Fibroblast of lung (primary cell): ENCODE measurements around the gene SLC25A33. TPM values are rescaled to one million over a fixed set of nuclear protein-coding genes. Genes with fewer than 3 reads are reported as not detected.

Experiments used
- DNase-seq, 2 donors: peaks; one replicate each; pipeline versions ENCODE4 v3.0.0 to v3.0.0-alpha.2; 2010; ENCODE audit warnings: low read depth in 2 of 2
- H2AFZ ChIP-seq: 2 replicates; pipeline ENCODE4 v1.5.1; 2012; ENCODE audit warnings: low read length, control low read depth, inconsistent platforms
- H3K27ac ChIP-seq: 2 replicates; pipeline ENCODE4 v1.5.1; 2011; ENCODE audit warnings: low read length, control low read depth; ENCODE audit not compliant: insufficient read depth
- H3K27me3 ChIP-seq: 2 replicates; pipeline ENCODE4 v1.5.1; 2011; ENCODE audit warnings: mild to moderate bottlenecking, low read length; ENCODE audit not compliant: control insufficient read depth, insufficient read depth
- H3K36me3 ChIP-seq: 2 replicates; pipeline ENCODE4 v1.5.1; 2011; ENCODE audit warnings: low read length; ENCODE audit not compliant: control insufficient read depth, insufficient read depth
- H3K4me1 ChIP-seq: 2 replicates; pipeline ENCODE4 v1.5.1; 2011; ENCODE audit warnings: low read length; ENCODE audit not compliant: control insufficient read depth, insufficient read depth; ENCODE audit errors: extremely low read depth
- H3K4me2 ChIP-seq: 2 replicates; pipeline ENCODE4 v1.5.1; 2011; ENCODE audit warnings: low read length, control low read depth; ENCODE audit not compliant: insufficient read depth; ENCODE audit errors: extremely low read depth
- H3K4me3 ChIP-seq, 4 experiments: fragments of 200-600 bp in 1 of 4; sonication (generic) in 1 of 4; replicated peaks in 1 of 4; 2 replicates each; pipeline ENCODE4 v1.5.1; 2011 to 2016; ENCODE audit warnings: low read length in 4 of 4, low read depth in 3 of 4, mild to moderate bottlenecking in 3 of 4, control low read depth in 2 of 4, inconsistent platforms in 1 of 4, mixed read lengths in 1 of 4; ENCODE audit not compliant: insufficient read depth in 1 of 4; ENCODE audit errors: control extremely low read depth in 1 of 4
- H3K79me2 ChIP-seq: 2 replicates; pipeline ENCODE4 v1.5.1; 2012; ENCODE audit warnings: mild to moderate bottlenecking, low read length, inconsistent platforms; ENCODE audit not compliant: control insufficient read depth, insufficient read depth
- H3K9ac ChIP-seq: 2 replicates; pipeline ENCODE4 v1.5.1; 2011; ENCODE audit warnings: mild to moderate bottlenecking, low read length, control low read depth; ENCODE audit not compliant: insufficient read depth
- H3K9me3 ChIP-seq: 2 replicates; pipeline ENCODE4 v1.5.1; 2012; ENCODE audit warnings: low read depth, low read length; ENCODE audit not compliant: control insufficient read depth, insufficient read depth
- H4K20me1 ChIP-seq: 2 replicates; pipeline ENCODE4 v1.5.1; 2011; ENCODE audit warnings: low read length; ENCODE audit not compliant: control insufficient read depth, insufficient read depth; ENCODE audit errors: extremely low read depth
- EZH2 ChIP-seq: IDR thresholded peaks from 2 replicates; pipeline ENCODE4 v1.5.1; 2012; ENCODE audit warnings: low read length, control low read depth, mild to moderate bottlenecking; ENCODE audit errors: missing control alignments
- polyA plus RNA-seq, 2 donors: library from polyadenylated mRNA; depleted of rRNA in 1 of 2; stranded (reverse) in 1 of 2; unstranded in 1 of 2; fragments of >200 nt; gene quantifications; 2 replicates each; pipeline ENCODE4 v1.2.1, GENCODE V29; 2011 to 2012; ENCODE audit warnings: missing spikeins in 1 of 2
- total RNA-seq: library from RNA; depleted of rRNA; stranded (reverse); fragments of >200 nt; gene quantifications from 2 replicates; pipeline ENCODE4 v1.2.1, GENCODE V29; 2014
- TF ChIP-seq, protein P1 (sequence below), 2 donors: IDR thresholded peaks in 1 of 2; conservative IDR thresholded peaks in 1 of 2; 1 replicate in 1 of 2; 2 replicates in 1 of 2; pipeline ENCODE4 v1.5.1; 2011 to 2012; ENCODE audit warnings: low read length in 2 of 2, control low read depth in 1 of 2, inconsistent platforms in 1 of 2, low read depth in 1 of 2, mild to moderate bottlenecking in 1 of 2

SLC25A33 gene
- total and polyA plus RNA-seq, 2 donors (not counting 1 experiment from before 2014, with no cell fraction given): 3.5 to 4.8 TPM

DNA sequence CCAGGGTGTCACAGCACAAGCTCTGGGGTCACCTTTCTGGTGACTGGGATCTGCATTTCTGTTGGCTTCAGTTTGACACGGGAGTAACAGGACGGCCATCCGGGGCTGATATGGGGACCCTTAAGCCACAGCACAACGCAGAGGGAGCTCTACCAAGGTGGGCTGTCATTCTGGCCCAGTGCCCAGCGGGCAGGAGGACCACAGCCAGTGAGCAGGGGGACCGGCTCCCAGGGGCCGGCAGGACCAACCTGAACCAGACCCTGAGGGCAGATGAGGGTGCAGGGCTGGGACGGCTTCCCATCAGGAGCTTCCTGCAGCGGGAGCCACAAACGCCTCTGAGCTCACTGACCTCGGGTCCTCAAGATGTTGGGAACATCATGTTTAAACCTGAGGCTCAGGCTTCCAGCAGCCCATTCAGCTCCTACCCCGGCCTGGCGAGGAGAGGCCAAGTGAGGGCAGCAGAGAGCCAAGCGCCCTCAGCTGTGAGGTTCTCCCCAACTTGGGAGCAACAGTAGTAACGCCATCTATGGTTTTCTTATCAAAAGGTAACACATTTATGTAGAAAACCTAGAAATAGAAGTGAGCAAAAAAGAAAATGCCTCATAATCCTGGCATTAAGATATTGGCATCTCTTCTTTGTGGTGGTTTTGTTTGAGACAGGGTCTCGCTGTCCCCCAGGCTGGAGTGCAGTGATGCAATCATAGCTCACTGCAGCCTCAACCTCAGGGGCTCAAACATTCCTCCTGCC is 76.2 kb downstream of the SLC25A33 start:
- no peak overlapping the region for H3K27ac ChIP-seq

DNA sequence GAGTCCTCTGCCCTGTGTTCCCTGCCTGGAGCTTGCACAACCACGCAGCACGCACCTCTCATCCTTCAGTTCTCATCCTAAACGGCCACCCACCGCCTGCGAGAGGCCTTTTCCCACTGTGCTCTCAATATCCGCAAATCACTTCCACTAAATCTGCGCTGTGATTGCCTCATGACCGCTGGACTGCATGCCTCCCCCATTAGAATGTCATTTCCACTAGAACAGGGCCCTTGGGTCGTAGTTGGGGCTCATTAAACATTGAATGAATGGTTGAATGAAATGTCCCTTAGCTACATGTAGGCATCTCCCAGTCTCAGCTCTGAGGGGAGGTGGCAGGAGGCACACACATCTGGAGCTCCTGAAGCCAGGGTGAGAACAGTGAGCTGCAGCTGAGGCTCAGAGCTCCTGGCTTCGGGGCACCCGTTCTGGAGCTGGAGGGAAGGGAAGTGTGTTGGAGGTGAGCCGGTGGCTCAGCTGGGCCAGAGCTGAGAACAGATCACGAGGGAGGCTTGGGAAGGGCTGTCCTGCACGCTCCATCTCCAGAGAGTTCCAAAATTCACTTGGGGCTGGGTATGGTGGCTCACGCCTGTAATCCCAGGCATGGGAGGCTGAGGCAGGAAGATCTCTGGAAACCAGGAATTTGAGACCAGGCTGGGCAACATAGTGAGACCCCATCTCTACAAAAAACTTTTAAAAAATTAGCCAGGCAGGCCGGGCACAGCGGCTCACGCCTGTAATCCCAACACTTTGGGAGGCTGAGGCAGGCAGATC is 79.8 kb downstream of the SLC25A33 start:
- no peaks in the 10 kb centered on the region for H3K4me1 ChIP-seq
- no peaks in the 10 kb centered on the region for H4K20me1 ChIP-seq
- H2AFZ ChIP-seq: no peak overlapping the region
- no peak overlapping the region for H3K4me2 ChIP-seq
- H3K9ac ChIP-seq: no peak overlapping the region
- no peak overlapping the region for H3K27ac ChIP-seq
- no peaks in the 10 kb centered on the region for H3K79me2 ChIP-seq
- no peak overlapping the region for H3K4me3 ChIP-seq
- no peaks in the 10 kb centered on the region for H3K9me3 ChIP-seq
- no peak for DNase-seq
- TF ChIP-seq EZH2: no peak
- TF ChIP-seq, protein P1, sequence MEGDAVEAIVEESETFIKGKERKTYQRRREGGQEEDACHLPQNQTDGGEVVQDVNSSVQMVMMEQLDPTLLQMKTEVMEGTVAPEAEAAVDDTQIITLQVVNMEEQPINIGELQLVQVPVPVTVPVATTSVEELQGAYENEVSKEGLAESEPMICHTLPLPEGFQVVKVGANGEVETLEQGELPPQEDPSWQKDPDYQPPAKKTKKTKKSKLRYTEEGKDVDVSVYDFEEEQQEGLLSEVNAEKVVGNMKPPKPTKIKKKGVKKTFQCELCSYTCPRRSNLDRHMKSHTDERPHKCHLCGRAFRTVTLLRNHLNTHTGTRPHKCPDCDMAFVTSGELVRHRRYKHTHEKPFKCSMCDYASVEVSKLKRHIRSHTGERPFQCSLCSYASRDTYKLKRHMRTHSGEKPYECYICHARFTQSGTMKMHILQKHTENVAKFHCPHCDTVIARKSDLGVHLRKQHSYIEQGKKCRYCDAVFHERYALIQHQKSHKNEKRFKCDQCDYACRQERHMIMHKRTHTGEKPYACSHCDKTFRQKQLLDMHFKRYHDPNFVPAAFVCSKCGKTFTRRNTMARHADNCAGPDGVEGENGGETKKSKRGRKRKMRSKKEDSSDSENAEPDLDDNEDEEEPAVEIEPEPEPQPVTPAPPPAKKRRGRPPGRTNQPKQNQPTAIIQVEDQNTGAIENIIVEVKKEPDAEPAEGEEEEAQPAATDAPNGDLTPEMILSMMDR (conservative IDR thresholded peaks at IDR 0.05 in 1 of 2, IDR thresholded peaks at IDR 0.05 in 1 of 2; ENCODE audit: low read depth in 1 of 2, low read length in 2 of 2): no peak
- no peaks in the 10 kb centered on the region for H3K27me3 ChIP-seq
- H3K36me3 ChIP-seq: no peaks in the 10 kb centered on the region

More for the DNA sequence above, 76.2 kb downstream of the SLC25A33 start:
- TF ChIP-seq, protein P1 (conservative IDR thresholded peaks at IDR 0.05 in 1 of 2, IDR thresholded peaks at IDR 0.05 in 1 of 2; ENCODE audit: low read depth in 1 of 2, low read length in 2 of 2): peak; percentile 59 to 77
- no peak for TF ChIP-seq EZH2
- Histone ChIP-seq H3K79me2 (no peaks in the 10 kb centered on the region), H3K27me3 (no peaks in the 10 kb centered on the region), H3K36me3 (peaks cover 5% of the 10 kb centered on the region), H2AFZ (no peak overlapping the region), H3K9ac (no peak overlapping the region), H3K9me3 (no peaks in the 10 kb centered on the region), H3K4me1 (no peaks in the 10 kb centered on the region), H3K4me3 (no peak overlapping the region), H4K20me1 (no peaks in the 10 kb centered on the region), H3K4me2 (no peak overlapping the region)
- peak; percentile 26 to 38 for DNase-seq

DNA sequence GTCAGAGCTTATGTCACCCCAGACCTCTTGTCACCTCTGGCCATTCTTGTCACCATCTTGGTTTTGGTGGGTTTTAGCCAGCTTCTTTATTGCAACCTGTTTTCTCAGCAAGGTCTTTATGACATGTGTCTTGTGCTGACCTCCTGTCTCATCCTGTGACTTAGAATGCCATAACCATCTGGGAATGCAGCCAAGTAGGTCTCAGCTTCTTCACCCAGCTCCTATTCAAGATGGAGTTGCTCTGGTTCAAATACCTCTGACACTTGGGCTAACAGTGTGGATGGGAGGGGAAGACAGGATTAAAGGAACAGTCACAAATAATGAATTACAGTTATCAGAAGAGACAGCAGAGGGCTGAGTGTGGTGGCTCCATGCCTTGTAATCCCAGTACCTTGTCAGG is 81.8 kb downstream of the SLC25A33 start:
- TF ChIP-seq, protein P1 (conservative IDR thresholded peaks at IDR 0.05 in 1 of 2, IDR thresholded peaks at IDR 0.05 in 1 of 2; ENCODE audit: low read depth in 1 of 2, low read length in 2 of 2): no peak
- no peak for TF ChIP-seq EZH2
- no peaks in the 10 kb centered on the region for H3K27me3 ChIP-seq
- no peaks in the 10 kb centered on the region for H3K4me1 ChIP-seq
- no peaks in the 10 kb centered on the region for H4K20me1 ChIP-seq
- no peak overlapping the region for H3K4me3 ChIP-seq
- no peak overlapping the region for H3K4me2 ChIP-seq
- H3K9ac ChIP-seq: no peak overlapping the region
- no peak overlapping the region for H2AFZ ChIP-seq
- no peak for DNase-seq
- no peak overlapping the region for H3K27ac ChIP-seq
- H3K9me3 ChIP-seq: no peaks in the 10 kb centered on the region
- H3K36me3 ChIP-seq: no peaks in the 10 kb centered on the region
- H3K79me2 ChIP-seq: no peaks in the 10 kb centered on the region
